Activated CD4-positive, alpha-beta T cell treated with anti-CD3 and anti-CD28 coated beads, Interleukin-2, Interleukin-4, amounts not matched to agents 100 ng/mL and 50 ng/mL, durations not matched to agents 16 hours and 8 hours (primary cell): Measurements from ENCODE around the gene PITPNM3.

ENCODE experiments used
- DNase-seq: peaks from one replicate; pipeline ENCODE4 v3.0.0-alpha.2; 2020; ENCODE audit warnings: low spot score

Gene PITPNM3

DNA sequence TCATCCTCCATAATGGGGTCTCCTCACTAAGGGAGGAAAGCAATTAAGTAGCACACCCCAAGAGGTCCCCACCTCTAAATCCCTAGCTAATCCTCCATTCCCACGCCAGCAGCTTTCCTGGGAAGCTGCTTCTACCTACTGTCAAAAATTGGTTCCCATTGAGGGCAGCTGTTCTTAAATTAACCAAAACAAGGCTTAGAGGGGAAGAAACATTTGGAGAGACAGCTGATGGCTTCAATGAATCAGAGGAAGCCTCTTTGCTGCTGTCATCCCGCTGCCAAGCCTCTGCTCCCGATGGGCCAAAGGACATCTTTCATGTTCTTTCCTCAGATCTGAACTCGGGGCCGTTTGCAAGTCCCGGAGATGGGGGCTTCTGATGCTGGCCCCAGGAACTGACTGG lies 148.1 kb downstream of the PITPNM3 start:
- no peak for DNase-seq

DNA sequence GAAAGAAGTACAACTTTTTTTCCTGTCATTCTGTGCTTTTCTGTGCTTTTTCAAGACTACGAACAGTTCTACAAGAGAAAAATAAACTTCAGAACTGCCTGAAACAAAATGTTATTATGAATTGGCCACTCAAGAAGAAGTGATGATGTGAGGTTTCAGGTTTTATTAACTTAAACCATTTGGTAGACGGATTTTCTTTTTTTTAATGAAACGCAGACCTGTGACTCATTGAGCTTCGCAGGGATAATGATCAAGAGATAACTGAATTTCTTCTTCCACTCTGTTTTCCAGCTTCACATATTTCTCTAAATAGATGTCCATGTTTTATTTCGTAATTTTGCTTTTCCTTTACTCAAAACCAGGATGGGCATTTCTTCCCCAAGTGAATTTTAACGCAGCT lies 154.1 kb downstream of the PITPNM3 start:
- DNase-seq: no peak
